Activated CD4-positive, alpha-beta T cell treated with anti-CD3 and anti-CD28 coated beads, Interleukin-2, Interleukin-4, amounts not matched to agents 100 ng/mL and 50 ng/mL, durations not matched to agents 16 hours and 8 hours (primary cell): Measurements from ENCODE around the gene GNLY.

Source experiments
- DNase-seq: peaks from one replicate; pipeline ENCODE4 v3.0.0-alpha.2; 2020; ENCODE audit warnings: low spot score

Gene GNLY

GRCh38 chr2:85728883-85729824 is 35.0 kb downstream of the GNLY start:
- DNase-seq: peak; percentile 71

- DNase-seq: no peak
These were observed 35.8 kb downstream of the GNLY start for GRCh38 chr2:85729825-85730510.

- no peak for DNase-seq
These were observed 36.6 kb downstream of the GNLY start for GRCh38 chr2:85730686-85731230.

- no peak for DNase-seq
These were observed 37.4 kb downstream of the GNLY start for GRCh38 chr2:85731606-85732005.

GRCh38 chr2:85732467-85733120 is 38.4 kb downstream of the GNLY start:
- no peak for DNase-seq

- no peak for DNase-seq
These were observed 39.2 kb downstream of the GNLY start for GRCh38 chr2:85733121-85733960.

- no peak for DNase-seq
These were observed 39.9 kb downstream of the GNLY start for GRCh38 chr2:85734015-85734414.

- DNase-seq: no peak
These were observed 40.9 kb downstream of the GNLY start for GRCh38 chr2:85734942-85735608.

GRCh38 chr2:85735691-85736090 is 41.5 kb downstream of the GNLY start:
- DNase-seq: no peak

- DNase-seq: no peak
These were observed 42.5 kb downstream of the GNLY start for GRCh38 chr2:85736456-85737355.

GRCh38 chr2:85737481-85737880 is 43.3 kb downstream of the GNLY start:
- no peak for DNase-seq

GRCh38 chr2:85737961-85738360 is 43.8 kb downstream of the GNLY start:
- no peak for DNase-seq

GRCh38 chr2:85740193-85740592 is 46.0 kb downstream of the GNLY start:
- no peak for DNase-seq

GRCh38 chr2:85741211-85741832 is 47.2 kb downstream of the GNLY start:
- no peak for DNase-seq

GRCh38 chr2:85741833-85742455 is 47.8 kb downstream of the GNLY start:
- DNase-seq: no peak

- DNase-seq: no peak
These were observed 49.3 kb downstream of the GNLY start for GRCh38 chr2:85743304-85743978.

- no peak for DNase-seq
These were observed 49.9 kb downstream of the GNLY start for GRCh38 chr2:85744055-85744454.
